HepG2 (cell line): ENCODE measurements around the gene LRRC8D. TPM values are rescaled to one million over a fixed set of nuclear protein-coding genes. Genes with fewer than 3 reads are reported as not detected.

Experiments
- DPF2 ChIP-seq: sonication (generic); formaldehyde crosslinking; IDR thresholded peaks from 2 replicates; pipeline ENCODE4 v1.4.0; 2020; ENCODE audit warnings: mild to moderate bottlenecking, low read depth, missing genetic modification reagents, borderline replicate concordance
- EP300 ChIP-seq, 3 experiments: sonication (generic) in 1 of 3; formaldehyde crosslinking in 1 of 3; IDR thresholded peaks; 2 replicates each; pipeline versions ENCODE4 v1.5.1 to v1.6.1; 2011 to 2020; ENCODE audit warnings: low read depth in 2 of 3, low read length in 2 of 3, borderline replicate concordance in 1 of 3, improper control_type of control experiment in 1 of 3, mild to moderate bottlenecking in 1 of 3, missing genetic modification reagents in 1 of 3, moderate library complexity in 1 of 3
- HNF4A ChIP-seq: sonication (generic); formaldehyde crosslinking; IDR thresholded peaks from 2 replicates; pipeline ENCODE4 v1.4.0; 2020; ENCODE audit warnings: missing genetic modification reagents
- NR2F1 ChIP-seq, 2 experiments: fragments of 450-650 bp in 1 of 2; formaldehyde crosslinking in 1 of 2; IDR thresholded peaks; 2 replicates each; pipeline versions ENCODE4 v1.5.0 to v1.6.1; 2016 to 2020; ENCODE audit warnings: mild to moderate bottlenecking in 1 of 2, missing compliant biosample characterization in 1 of 2, missing genetic modification reagents in 1 of 2, moderate library complexity in 1 of 2
- PHF21A ChIP-seq: sonication (generic); formaldehyde crosslinking; IDR thresholded peaks from 2 replicates; pipeline ENCODE4 v1.5.0; 2020; ENCODE audit warnings: mild to moderate bottlenecking, missing genetic modification reagents
- RELA ChIP-seq: sonication (generic); formaldehyde crosslinking; IDR thresholded peaks from 2 replicates; pipeline ENCODE4 v1.4.0; 2020; ENCODE audit warnings: missing genetic modification reagents
- TCF7L2 ChIP-seq: IDR thresholded peaks from 2 replicates; pipeline ENCODE4 v1.6.1; 2011; ENCODE audit warnings: mild to moderate bottlenecking, low read depth, low read length, moderate library complexity
- ZFP37 ChIP-seq: sonication (generic); formaldehyde crosslinking; IDR thresholded peaks from 2 replicates; pipeline ENCODE4 v1.4.0; 2020; ENCODE audit warnings: missing genetic modification reagents, borderline replicate concordance
- ZNF350 ChIP-seq: sonication (generic); formaldehyde crosslinking; IDR thresholded peaks from 2 replicates; pipeline ENCODE4 v1.4.0; 2020; ENCODE audit warnings: mild to moderate bottlenecking, low read depth, missing genetic modification reagents, borderline replicate concordance
- polyA plus RNA-seq, 8 experiments: library from polyadenylated mRNA; depleted of rRNA in 3 of 8; stranded (reverse) in 7 of 8; unstranded in 1 of 8; fragments of >200 nt; fragmentation: Illumina TruSeq in 4 of 8; extraction: Trizol in 4 of 8; gene quantifications; 2 replicates each; pipeline versions ENCODE4 v1.2.1 to v1.2.3, GENCODE V29; 2011 to 2016; ENCODE audit warnings: low read depth in 4 of 8, missing spikeins in 1 of 8, mixed read lengths in 1 of 8; ENCODE audit not compliant: insufficient read depth in 1 of 8
- total RNA-seq, 5 experiments: library from RNA; depleted of rRNA; stranded (reverse); fragments of >200 nt; fragmentation: Illumina TruSeq; extraction: Trizol; gene quantifications; 2 replicates each; pipeline ENCODE4 v1.2.3, GENCODE V29; 2016; ENCODE audit warnings: low read depth in 1 of 5
- TF ChIP-seq, protein P1 (sequence below): sonication (generic); formaldehyde crosslinking; conservative IDR thresholded peaks from 2 replicates; pipeline ENCODE4 v1.4.0; 2020; ENCODE audit warnings: mild to moderate bottlenecking, missing genetic modification reagents, moderate library complexity
- TF ChIP-seq, protein P2 (sequence below), 2 experiments: sonication (generic) in 1 of 2; formaldehyde crosslinking in 1 of 2; IDR thresholded peaks; 2 replicates each; pipeline versions ENCODE4 v1.6.1 to v1.9.0; 2014 to 2022; ENCODE audit warnings: antibody characterized with exemption in 1 of 2, borderline replicate concordance in 1 of 2, inconsistent platforms in 1 of 2, low read depth in 1 of 2, missing genetic modification reagents in 1 of 2
- TF ChIP-seq, protein P3 (sequence below): sonication (generic); formaldehyde crosslinking; IDR thresholded peaks from 2 replicates; pipeline ENCODE4 v1.5.1; 2020; ENCODE audit warnings: mild to moderate bottlenecking, missing genetic modification reagents, moderate library complexity

LRRC8D gene
- total and polyA plus RNA-seq, 2 of the 13 experiments (the other 11 are each of a cell fraction or from before 2014, with no cell fraction given) = 29.9 to 45.5 TPM

DNA sequence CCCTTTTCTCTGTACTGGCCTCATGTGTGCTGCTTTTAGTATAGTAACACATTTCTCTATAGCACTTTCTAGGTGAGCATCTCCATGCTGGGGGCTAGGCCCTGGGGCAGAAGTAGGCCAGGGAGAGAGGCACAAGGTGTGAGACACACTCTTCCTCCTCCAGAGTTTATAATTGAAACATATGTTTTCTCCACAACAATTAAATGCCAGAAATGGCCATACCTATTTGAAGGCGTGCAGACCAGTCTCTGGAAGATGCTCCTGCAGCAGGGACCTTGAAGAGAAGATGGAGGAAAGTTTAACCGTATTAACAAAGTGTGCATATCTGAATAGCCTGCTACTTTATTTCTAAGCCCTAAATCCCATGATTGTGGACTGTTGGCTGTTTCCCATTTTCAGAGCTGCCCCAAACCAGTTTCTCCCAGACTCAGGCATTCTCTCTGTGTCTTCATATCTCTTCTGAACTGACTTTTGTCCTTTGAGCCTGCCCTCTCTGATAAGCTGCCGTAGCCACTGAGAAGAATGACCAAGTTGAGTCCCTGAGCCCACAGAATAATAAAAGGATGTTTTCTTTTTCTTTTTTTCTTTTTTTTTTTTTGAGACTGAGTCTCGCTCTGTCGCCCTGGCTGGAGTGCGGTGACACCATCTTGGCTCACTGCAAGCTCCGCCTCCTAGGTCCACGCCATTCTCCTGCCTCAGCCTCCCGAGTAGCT is 81.3 kb downstream of the LRRC8D start (continued):
- TF ChIP-seq, protein P1, sequence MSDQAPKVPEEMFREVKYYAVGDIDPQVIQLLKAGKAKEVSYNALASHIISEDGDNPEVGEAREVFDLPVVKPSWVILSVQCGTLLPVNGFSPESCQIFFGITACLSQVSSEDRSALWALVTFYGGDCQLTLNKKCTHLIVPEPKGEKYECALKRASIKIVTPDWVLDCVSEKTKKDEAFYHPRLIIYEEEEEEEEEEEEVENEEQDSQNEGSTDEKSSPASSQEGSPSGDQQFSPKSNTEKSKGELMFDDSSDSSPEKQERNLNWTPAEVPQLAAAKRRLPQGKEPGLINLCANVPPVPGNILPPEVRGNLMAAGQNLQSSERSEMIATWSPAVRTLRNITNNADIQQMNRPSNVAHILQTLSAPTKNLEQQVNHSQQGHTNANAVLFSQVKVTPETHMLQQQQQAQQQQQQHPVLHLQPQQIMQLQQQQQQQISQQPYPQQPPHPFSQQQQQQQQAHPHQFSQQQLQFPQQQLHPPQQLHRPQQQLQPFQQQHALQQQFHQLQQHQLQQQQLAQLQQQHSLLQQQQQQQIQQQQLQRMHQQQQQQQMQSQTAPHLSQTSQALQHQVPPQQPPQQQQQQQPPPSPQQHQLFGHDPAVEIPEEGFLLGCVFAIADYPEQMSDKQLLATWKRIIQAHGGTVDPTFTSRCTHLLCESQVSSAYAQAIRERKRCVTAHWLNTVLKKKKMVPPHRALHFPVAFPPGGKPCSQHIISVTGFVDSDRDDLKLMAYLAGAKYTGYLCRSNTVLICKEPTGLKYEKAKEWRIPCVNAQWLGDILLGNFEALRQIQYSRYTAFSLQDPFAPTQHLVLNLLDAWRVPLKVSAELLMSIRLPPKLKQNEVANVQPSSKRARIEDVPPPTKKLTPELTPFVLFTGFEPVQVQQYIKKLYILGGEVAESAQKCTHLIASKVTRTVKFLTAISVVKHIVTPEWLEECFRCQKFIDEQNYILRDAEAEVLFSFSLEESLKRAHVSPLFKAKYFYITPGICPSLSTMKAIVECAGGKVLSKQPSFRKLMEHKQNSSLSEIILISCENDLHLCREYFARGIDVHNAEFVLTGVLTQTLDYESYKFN (CRISPR knock-in tag) = peak; percentile 79
- peak; percentile 93 for TF ChIP-seq HNF4A (CRISPR knock-in tag)
- peak; percentile 67; the same call in 1 of the 2 replicates for TF ChIP-seq DPF2 (CRISPR knock-in tag)
- peak; percentile 49; the same call in 1 of the 2 replicates for TF ChIP-seq PHF21A (CRISPR knock-in tag)
- TF ChIP-seq TCF7L2 = no peak
- TF ChIP-seq, protein P2, sequence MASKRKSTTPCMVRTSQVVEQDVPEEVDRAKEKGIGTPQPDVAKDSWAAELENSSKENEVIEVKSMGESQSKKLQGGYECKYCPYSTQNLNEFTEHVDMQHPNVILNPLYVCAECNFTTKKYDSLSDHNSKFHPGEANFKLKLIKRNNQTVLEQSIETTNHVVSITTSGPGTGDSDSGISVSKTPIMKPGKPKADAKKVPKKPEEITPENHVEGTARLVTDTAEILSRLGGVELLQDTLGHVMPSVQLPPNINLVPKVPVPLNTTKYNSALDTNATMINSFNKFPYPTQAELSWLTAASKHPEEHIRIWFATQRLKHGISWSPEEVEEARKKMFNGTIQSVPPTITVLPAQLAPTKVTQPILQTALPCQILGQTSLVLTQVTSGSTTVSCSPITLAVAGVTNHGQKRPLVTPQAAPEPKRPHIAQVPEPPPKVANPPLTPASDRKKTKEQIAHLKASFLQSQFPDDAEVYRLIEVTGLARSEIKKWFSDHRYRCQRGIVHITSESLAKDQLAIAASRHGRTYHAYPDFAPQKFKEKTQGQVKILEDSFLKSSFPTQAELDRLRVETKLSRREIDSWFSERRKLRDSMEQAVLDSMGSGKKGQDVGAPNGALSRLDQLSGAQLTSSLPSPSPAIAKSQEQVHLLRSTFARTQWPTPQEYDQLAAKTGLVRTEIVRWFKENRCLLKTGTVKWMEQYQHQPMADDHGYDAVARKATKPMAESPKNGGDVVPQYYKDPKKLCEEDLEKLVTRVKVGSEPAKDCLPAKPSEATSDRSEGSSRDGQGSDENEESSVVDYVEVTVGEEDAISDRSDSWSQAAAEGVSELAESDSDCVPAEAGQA (IDR thresholded peaks at IDR 0.05; ENCODE audit: low read depth) = no peak
- TF ChIP-seq, protein P2 (CRISPR knock-in tag; IDR thresholded peaks at IDR 0.05; ENCODE audit: borderline replicate concordance) = no peak
- TF ChIP-seq EP300 (IDR thresholded peaks at IDR 0.05; ENCODE audit: low read depth in 2 of 2, low read length in 2 of 2) = peak in 1 of 2 experiments; percentile 76; a peak in 1 of 4 replicates
- TF ChIP-seq EP300 (CRISPR knock-in tag; IDR thresholded peaks at IDR 0.05; ENCODE audit: borderline replicate concordance) = no peak
- no peak for TF ChIP-seq NR2F1 (CRISPR knock-in tag; IDR thresholded peaks at IDR 0.05)
- TF ChIP-seq, protein P3, sequence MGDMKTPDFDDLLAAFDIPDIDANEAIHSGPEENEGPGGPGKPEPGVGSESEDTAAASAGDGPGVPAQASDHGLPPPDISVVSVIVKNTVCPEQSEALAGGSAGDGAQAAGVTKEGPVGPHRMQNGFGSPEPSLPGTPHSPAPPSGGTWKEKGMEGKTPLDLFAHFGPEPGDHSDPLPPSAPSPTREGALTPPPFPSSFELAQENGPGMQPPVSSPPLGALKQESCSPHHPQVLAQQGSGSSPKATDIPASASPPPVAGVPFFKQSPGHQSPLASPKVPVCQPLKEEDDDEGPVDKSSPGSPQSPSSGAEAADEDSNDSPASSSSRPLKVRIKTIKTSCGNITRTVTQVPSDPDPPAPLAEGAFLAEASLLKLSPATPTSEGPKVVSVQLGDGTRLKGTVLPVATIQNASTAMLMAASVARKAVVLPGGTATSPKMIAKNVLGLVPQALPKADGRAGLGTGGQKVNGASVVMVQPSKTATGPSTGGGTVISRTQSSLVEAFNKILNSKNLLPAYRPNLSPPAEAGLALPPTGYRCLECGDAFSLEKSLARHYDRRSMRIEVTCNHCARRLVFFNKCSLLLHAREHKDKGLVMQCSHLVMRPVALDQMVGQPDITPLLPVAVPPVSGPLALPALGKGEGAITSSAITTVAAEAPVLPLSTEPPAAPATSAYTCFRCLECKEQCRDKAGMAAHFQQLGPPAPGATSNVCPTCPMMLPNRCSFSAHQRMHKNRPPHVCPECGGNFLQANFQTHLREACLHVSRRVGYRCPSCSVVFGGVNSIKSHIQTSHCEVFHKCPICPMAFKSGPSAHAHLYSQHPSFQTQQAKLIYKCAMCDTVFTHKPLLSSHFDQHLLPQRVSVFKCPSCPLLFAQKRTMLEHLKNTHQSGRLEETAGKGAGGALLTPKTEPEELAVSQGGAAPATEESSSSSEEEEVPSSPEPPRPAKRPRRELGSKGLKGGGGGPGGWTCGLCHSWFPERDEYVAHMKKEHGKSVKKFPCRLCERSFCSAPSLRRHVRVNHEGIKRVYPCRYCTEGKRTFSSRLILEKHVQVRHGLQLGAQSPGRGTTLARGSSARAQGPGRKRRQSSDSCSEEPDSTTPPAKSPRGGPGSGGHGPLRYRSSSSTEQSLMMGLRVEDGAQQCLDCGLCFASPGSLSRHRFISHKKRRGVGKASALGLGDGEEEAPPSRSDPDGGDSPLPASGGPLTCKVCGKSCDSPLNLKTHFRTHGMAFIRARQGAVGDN = peak; percentile 30; the same call in 1 of the 2 replicates
- no peak for TF ChIP-seq RELA (CRISPR knock-in tag)
- TF ChIP-seq ZFP37 = no peak
- no peak for TF ChIP-seq ZNF350 (CRISPR knock-in tag)
